SK-N-SH treated with all-trans-retinoic acid at 6 μM for 48 hours (cell line): ENCODE results near the gene NMT1.

Experiments
- ATAC-seq: fragments of 200-7000 bp; cut with Tn5 transposase; 3 replicates; pipeline ENCODE4 v1.9.1; 2020; ENCODE audit warnings: mild to moderate bottlenecking, moderate library complexity
- ARNTL ChIP-seq: fragments of 450-650 bp; formaldehyde crosslinking; IDR thresholded peaks from 2 replicates; pipeline ENCODE4 v1.5.0; 2020; ENCODE audit warnings: low read depth, mild to moderate bottlenecking, moderate library complexity, borderline replicate concordance
- CSDC2 ChIP-seq: fragments of 250-450 bp; sonication (Bioruptor Pico); IDR thresholded peaks from 2 replicates; pipeline ENCODE4 v1.5.0; 2020; ENCODE audit warnings: mild to moderate bottlenecking, moderate library complexity
- ESRRG ChIP-seq: fragments of 250-450 bp; sonication (Bioruptor Pico); IDR thresholded peaks from 2 replicates; pipeline ENCODE4 v1.6.1; 2021; ENCODE audit warnings: mild to moderate bottlenecking
- GLIS3 ChIP-seq: fragments of 250-450 bp; sonication (Bioruptor Pico); IDR thresholded peaks from 2 replicates; pipeline ENCODE4 v1.5.0; 2020; ENCODE audit warnings: mild to moderate bottlenecking, moderate library complexity
- OSR1 ChIP-seq: fragments of 250-450 bp; sonication (Bioruptor Pico); IDR thresholded peaks from 2 replicates; pipeline ENCODE4 v1.8.0; 2022; ENCODE audit warnings: moderate library complexity, mild to moderate bottlenecking, inconsistent platforms
- PPARA ChIP-seq: fragments of 250-450 bp; sonication (Bioruptor Pico); IDR thresholded peaks from 2 replicates; pipeline ENCODE4 v1.5.0; 2020; ENCODE audit warnings: mild to moderate bottlenecking, borderline replicate concordance
- RARB ChIP-seq: fragments of 250-450 bp; sonication (Bioruptor Pico); IDR thresholded peaks from 2 replicates; pipeline ENCODE4 v1.8.0; 2021; ENCODE audit warnings: mild to moderate bottlenecking, moderate library complexity
- SNAI2 ChIP-seq: fragments of 250-450 bp; sonication (Bioruptor Pico); IDR thresholded peaks from 2 replicates; pipeline ENCODE4 v1.5.0; 2020; ENCODE audit warnings: mild to moderate bottlenecking, moderate library complexity
- TOX ChIP-seq: fragments of 250-450 bp; sonication (Bioruptor Pico); IDR thresholded peaks from 2 replicates; pipeline ENCODE4 v1.8.0; 2021; ENCODE audit warnings: mild to moderate bottlenecking, moderate library complexity, borderline replicate concordance
- ZC3H10 ChIP-seq: fragments of 250-450 bp; sonication (Bioruptor Pico); IDR thresholded peaks from 2 replicates; pipeline ENCODE4 v1.5.1; 2021; ENCODE audit warnings: mild to moderate bottlenecking, moderate library complexity
- ZFP3 ChIP-seq: fragments of 250-450 bp; sonication (Bioruptor Pico); IDR thresholded peaks from 2 replicates; pipeline ENCODE4 v1.5.0; 2020; ENCODE audit warnings: mild to moderate bottlenecking, moderate library complexity
- ZFP30 ChIP-seq: fragments of 450-650 bp; formaldehyde crosslinking; IDR thresholded peaks from 2 replicates; pipeline ENCODE4 v1.5.0; 2022; ENCODE audit warnings: mild to moderate bottlenecking, moderate library complexity
- ZNF565 ChIP-seq: fragments of 450-650 bp; formaldehyde crosslinking; conservative IDR thresholded peaks from 2 replicates; pipeline ENCODE4 v1.5.0; 2020; ENCODE audit warnings: low read depth, mild to moderate bottlenecking, moderate library complexity
- ZNF8 ChIP-seq: fragments of 450-650 bp; formaldehyde crosslinking; IDR thresholded peaks from 2 replicates; pipeline ENCODE4 v1.5.0; 2020; ENCODE audit warnings: mild to moderate bottlenecking, moderate library complexity
- TF ChIP-seq, protein P1 (sequence below): fragments of 250-450 bp; sonication (Bioruptor Pico); IDR thresholded peaks from 2 replicates; pipeline ENCODE4 v1.5.1; 2020; ENCODE audit warnings: low read depth, mild to moderate bottlenecking, moderate library complexity
- TF ChIP-seq, protein P2 (sequence below): fragments of 250-450 bp; sonication (Bioruptor Pico); IDR thresholded peaks from 2 replicates; pipeline ENCODE4 v1.8.0; 2021; ENCODE audit warnings: low read depth, mild to moderate bottlenecking, moderate library complexity, borderline replicate concordance
- TF ChIP-seq, protein P3 (sequence below): fragments of 250-450 bp; sonication (Bioruptor Pico); IDR thresholded peaks from 2 replicates; pipeline ENCODE4 v1.5.0; 2020; ENCODE audit warnings: mild to moderate bottlenecking, moderate library complexity
- TF ChIP-seq, protein P4 (sequence below): fragments of 250-450 bp; sonication (Bioruptor Pico); IDR thresholded peaks from 2 replicates; pipeline ENCODE4 v1.8.0; 2020; ENCODE audit warnings: mild to moderate bottlenecking, moderate library complexity, borderline replicate concordance

NMT1 gene

DNA sequence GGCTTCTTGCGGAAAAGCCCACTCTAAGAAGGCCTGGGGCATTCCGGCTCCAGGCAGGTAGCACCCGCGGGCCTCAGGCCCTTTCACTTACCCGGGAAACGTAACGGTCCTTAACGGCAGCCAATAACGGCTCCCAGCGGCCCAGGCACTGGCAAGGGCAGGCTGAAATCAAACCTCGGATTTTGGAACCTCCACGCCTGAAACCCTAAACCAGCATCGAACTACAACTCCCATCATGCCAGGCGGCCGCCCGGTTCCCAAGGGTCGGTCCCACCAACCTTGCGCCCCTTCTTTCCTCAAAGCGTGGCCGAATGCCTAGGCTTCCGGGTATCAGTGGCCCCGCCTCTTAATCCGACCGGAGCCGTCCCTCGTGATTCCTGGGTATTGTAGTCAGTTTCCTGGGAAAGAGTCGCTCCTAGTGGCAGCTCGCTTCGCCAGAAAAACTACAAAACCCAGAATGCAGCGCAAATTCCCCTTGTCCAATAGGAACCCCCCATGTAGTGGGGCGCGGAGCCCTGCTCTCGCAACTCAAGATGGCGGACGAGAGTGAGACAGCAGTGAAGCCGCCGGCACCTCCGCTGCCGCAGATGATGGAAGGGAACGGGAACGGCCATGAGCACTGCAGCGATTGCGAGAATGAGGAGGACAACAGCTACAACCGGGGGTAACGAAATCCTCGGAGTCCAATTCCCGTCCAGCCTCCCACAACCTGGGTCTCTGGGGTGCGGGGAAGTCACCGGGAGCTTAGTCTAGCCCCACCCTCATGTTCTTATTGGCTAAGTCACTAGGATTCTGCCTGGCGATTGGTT, at the start of gene NMT1:
NMT1 (plus strand) TSS at position 521 of the 809 bp plus-strand sequence; CDS start at position 534, 13 bp downstream.
- peak; percentile 96 for ATAC-seq
- TF ChIP-seq, protein P1, sequence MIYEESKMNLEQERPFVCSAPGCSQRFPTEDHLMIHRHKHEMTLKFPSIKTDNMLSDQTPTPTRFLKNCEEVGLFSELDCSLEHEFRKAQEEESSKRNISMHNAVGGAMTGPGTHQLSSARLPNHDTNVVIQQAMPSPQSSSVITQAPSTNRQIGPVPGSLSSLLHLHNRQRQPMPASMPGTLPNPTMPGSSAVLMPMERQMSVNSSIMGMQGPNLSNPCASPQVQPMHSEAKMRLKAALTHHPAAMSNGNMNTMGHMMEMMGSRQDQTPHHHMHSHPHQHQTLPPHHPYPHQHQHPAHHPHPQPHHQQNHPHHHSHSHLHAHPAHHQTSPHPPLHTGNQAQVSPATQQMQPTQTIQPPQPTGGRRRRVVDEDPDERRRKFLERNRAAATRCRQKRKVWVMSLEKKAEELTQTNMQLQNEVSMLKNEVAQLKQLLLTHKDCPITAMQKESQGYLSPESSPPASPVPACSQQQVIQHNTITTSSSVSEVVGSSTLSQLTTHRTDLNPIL (CRISPR knock-in tag), result no peak
- TF ChIP-seq, protein P2, sequence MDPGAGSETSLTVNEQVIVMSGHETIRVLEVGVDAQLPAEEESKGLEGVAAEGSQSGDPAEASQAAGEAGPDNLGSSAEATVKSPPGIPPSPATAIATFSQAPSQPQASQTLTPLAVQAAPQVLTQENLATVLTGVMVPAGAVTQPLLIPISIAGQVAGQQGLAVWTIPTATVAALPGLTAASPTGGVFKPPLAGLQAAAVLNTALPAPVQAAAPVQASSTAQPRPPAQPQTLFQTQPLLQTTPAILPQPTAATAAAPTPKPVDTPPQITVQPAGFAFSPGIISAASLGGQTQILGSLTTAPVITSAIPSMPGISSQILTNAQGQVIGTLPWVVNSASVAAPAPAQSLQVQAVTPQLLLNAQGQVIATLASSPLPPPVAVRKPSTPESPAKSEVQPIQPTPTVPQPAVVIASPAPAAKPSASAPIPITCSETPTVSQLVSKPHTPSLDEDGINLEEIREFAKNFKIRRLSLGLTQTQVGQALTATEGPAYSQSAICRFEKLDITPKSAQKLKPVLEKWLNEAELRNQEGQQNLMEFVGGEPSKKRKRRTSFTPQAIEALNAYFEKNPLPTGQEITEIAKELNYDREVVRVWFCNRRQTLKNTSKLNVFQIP (CRISPR knock-in tag), result 0 out of 2 replicates have a peak, but pooled peaks have one; percentile 51
- no peak for TF ChIP-seq ZNF8 (CRISPR knock-in tag)
- TF ChIP-seq, protein P3, sequence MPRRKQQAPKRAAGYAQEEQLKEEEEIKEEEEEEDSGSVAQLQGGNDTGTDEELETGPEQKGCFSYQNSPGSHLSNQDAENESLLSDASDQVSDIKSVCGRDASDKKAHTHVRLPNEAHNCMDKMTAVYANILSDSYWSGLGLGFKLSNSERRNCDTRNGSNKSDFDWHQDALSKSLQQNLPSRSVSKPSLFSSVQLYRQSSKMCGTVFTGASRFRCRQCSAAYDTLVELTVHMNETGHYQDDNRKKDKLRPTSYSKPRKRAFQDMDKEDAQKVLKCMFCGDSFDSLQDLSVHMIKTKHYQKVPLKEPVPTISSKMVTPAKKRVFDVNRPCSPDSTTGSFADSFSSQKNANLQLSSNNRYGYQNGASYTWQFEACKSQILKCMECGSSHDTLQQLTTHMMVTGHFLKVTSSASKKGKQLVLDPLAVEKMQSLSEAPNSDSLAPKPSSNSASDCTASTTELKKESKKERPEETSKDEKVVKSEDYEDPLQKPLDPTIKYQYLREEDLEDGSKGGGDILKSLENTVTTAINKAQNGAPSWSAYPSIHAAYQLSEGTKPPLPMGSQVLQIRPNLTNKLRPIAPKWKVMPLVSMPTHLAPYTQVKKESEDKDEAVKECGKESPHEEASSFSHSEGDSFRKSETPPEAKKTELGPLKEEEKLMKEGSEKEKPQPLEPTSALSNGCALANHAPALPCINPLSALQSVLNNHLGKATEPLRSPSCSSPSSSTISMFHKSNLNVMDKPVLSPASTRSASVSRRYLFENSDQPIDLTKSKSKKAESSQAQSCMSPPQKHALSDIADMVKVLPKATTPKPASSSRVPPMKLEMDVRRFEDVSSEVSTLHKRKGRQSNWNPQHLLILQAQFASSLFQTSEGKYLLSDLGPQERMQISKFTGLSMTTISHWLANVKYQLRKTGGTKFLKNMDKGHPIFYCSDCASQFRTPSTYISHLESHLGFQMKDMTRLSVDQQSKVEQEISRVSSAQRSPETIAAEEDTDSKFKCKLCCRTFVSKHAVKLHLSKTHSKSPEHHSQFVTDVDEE, result peak; percentile 23; the same call in 1 of the 2 replicates

DNA sequence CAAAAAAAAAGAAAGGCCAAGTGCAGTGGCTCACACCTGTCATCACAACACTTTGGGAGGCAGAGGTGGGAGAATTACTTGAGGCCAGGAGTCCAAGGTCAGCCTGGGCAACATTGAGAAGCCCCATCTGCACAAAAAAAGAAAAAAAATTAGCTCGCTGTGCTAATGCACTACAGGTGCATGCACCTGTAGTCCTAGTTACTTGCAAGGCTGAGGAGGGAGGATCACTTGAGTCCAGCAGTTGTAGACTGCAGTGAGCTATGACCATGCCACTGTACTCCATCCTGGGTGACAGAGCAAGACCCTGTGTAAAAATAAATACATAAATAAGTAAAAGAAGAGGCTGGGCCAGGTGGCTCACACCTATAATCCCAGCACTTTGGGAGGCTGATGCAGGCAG, 49.4 kb upstream of the NMT1 start:
- no peak for ATAC-seq
- no peak for TF ChIP-seq ESRRG (CRISPR knock-in tag)
- no peak for TF ChIP-seq ZFP30 (CRISPR knock-in tag)
- no peak for TF ChIP-seq OSR1 (CRISPR knock-in tag)
- TF ChIP-seq SNAI2 (CRISPR knock-in tag), result no peak
- no peak for TF ChIP-seq ARNTL (CRISPR knock-in tag)
- TF ChIP-seq PPARA (CRISPR knock-in tag), result no peak
- no peak for TF ChIP-seq TOX (CRISPR knock-in tag)
- no peak for TF ChIP-seq ZC3H10
- no peak for TF ChIP-seq ZNF8 (CRISPR knock-in tag)
- TF ChIP-seq RARB (CRISPR knock-in tag), result no peak
- no peak for TF ChIP-seq ZFP3 (CRISPR knock-in tag)
- no peak for TF ChIP-seq GLIS3 (CRISPR knock-in tag)

DNA sequence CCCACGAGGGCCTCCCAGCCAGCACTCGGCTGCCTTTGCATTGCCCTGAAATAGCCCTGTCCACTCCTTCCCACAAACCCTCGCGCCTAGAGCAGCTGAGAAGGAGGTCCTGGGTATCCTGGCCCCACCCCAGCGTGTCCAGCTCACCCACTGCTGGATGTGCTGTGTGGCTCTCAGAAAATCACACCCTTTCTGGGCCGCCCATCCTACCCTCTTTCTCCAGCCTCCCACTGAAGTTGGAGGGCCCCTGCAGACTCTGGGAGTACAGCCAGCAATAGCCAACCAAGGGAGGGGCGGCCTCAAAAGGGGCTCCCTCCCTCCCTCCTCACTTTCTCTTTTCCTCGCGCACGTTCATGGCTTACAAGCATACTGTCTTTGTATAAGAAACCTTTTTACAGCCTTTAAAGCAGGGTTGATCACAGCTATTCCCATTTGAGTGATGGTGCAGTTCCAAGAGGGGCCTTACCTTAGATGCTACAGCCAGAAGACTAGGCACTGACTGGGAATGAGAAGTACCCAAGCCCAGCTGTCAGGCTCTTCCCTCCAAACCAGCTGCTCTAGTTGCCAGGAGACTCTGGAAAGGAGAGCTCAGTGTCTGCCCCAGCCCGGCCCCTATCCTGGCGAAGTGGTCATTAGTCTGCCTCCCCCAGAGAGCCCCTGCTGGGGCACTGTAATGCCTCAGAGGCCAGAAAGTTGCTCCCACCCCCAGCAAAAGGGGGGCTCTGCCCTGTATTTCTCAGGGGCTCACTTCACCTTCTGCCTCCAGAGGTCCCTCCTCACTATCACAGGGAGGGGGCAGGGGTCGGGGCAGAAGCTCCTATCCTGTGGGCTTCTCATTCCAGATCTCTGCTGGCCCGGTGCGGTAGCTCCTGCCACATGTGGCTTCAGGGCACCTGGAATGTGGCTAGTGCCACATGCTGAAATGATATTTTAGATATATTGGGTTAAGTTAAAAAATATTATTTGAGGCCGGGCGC, 47.8 kb upstream of the NMT1 start:
- no peak for ATAC-seq
- TF ChIP-seq, protein P2 (CRISPR knock-in tag), result no peak
- no peak for TF ChIP-seq ZFP30 (CRISPR knock-in tag)
- no peak for TF ChIP-seq CSDC2 (CRISPR knock-in tag)
- no peak for TF ChIP-seq RARB (CRISPR knock-in tag)
- TF ChIP-seq, protein P4, sequence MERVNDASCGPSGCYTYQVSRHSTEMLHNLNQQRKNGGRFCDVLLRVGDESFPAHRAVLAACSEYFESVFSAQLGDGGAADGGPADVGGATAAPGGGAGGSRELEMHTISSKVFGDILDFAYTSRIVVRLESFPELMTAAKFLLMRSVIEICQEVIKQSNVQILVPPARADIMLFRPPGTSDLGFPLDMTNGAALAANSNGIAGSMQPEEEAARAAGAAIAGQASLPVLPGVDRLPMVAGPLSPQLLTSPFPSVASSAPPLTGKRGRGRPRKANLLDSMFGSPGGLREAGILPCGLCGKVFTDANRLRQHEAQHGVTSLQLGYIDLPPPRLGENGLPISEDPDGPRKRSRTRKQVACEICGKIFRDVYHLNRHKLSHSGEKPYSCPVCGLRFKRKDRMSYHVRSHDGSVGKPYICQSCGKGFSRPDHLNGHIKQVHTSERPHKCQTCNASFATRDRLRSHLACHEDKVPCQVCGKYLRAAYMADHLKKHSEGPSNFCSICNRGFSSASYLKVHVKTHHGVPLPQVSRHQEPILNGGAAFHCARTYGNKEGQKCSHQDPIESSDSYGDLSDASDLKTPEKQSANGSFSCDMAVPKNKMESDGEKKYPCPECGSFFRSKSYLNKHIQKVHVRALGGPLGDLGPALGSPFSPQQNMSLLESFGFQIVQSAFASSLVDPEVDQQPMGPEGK (CRISPR knock-in tag), result no peak
- no peak for TF ChIP-seq ZNF565 (CRISPR knock-in tag)
- TF ChIP-seq PPARA (CRISPR knock-in tag), result no peak
- no peak for TF ChIP-seq OSR1 (CRISPR knock-in tag)
